OCI-LY7 (cell line): ENCODE measurements around the gene CDH23.

Experiments
- CTCF ChIP-seq: fragments of 200-600 bp; sonication (generic); conservative IDR thresholded peaks from 2 replicates; pipeline ENCODE4 v1.5.1; 2014; ENCODE audit warnings: mild to moderate bottlenecking, antibody characterized with exemption, low read length, moderate library complexity, mixed read lengths
- EZH2phosphoT487 ChIP-seq: fragments of 200-600 bp; sonication (generic); IDR thresholded peaks from 2 replicates; pipeline ENCODE4 v1.6.1; 2018; ENCODE audit warnings: low read depth, borderline replicate concordance, mild to moderate bottlenecking, mixed run types, antibody characterized with exemption, low read length, moderate library complexity, mixed read lengths

DNA sequence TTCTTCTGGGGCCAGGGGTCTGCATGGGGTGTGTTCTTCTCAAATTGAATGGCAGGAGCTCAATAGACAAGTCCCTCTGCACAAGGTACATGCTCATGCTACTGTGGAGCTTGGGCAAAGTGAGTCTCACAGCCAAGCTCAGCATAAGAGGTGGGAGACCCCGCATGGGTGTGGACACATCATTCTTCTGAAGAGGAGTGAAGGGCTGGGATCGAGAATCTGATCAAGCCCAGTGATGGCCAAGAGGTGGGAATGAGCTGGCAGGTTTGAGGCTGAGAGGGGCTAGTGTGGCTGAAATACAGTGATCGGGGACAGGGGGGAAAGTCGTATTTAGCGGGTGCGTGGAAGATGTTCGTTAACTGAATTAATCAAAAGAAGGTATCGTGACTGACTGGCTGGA lies 32.6 kb downstream of the CDH23 start:
- TF ChIP-seq CTCF: no peak
- no peak for TF ChIP-seq EZH2phosphoT487
